ENCODE data around the gene DYNLL2.
A peak's percentile ranks its signal among the peaks of the same experiment; 100 is the strongest.

Gene DYNLL2

GRCh38 chr17:58084317-58084981, 1.2 kb downstream of the DYNLL2 start:
- no peak for TF ChIP-seq EZH2 (optimal IDR thresholded peaks at IDR 0.05; ENCODE audit: low read depth, low read length)
- peak; percentile 68 for TF ChIP-seq CTCF (IDR thresholded peaks at IDR 0.05; ENCODE audit: low read length)
- H3K79me2 ChIP-seq (ENCODE audit: low read length) = peaks cover 60% of the 10 kb centered on the region
- H3K9me3 ChIP-seq (replicated peaks; ENCODE audit: insufficient read depth, low read length) = no peaks in the 10 kb centered on the region
- no peaks in the 10 kb centered on the region for H3F3A ChIP-seq (ENCODE audit: insufficient read depth, low read length)
- peak; percentile 74 for DNase-seq
- peak overlapping the region; percentile 91 for H3K4me3 ChIP-seq (ENCODE audit: low read length)
- 0 out of 2 replicates have a peak, but pooled peaks cover 5% of the 10 kb centered on the region for H3K27me3 ChIP-seq (replicated peaks; ENCODE audit: insufficient read depth, low read length)
- H3K9me2 ChIP-seq (replicated peaks; ENCODE audit: insufficient read depth, low read length) = no peaks in the 10 kb centered on the region
- H4K20me1 ChIP-seq (ENCODE audit: insufficient read depth, low read length) = peaks cover 32% of the 10 kb centered on the region
- peak overlapping the region; percentile 79 for H3K9ac ChIP-seq (ENCODE audit: low read length)
- H3K4me2 ChIP-seq (ENCODE audit: low read depth, low read length) = peak overlapping the region; percentile 83
- no peak overlapping the region for H2AFZ ChIP-seq (ENCODE audit: low read length)
- H3K27ac ChIP-seq (ENCODE audit: low read length) = peak overlapping the region; percentile 31; the same call in 1 of the 2 replicates
- H3K36me3 ChIP-seq (replicated peaks; ENCODE audit: insufficient read depth, low read length) = peaks cover 5% of the 10 kb centered on the region; the same call in 1 of the 2 replicates
- peaks cover 10% of the 10 kb centered on the region for H3K4me1 ChIP-seq (ENCODE audit: low read length)

- Histone ChIP-seq H3K27ac (ENCODE audit: low read length) (no peak overlapping the region), H3K9ac (ENCODE audit: low read length) (no peak overlapping the region), H3K36me3 (replicated peaks; ENCODE audit: insufficient read depth, low read length) (peaks cover 5% of the 10 kb centered on the region; the same call in 1 of the 2 replicates), H3F3A (ENCODE audit: insufficient read depth, low read length) (no peaks in the 10 kb centered on the region), H3K9me2 (replicated peaks; ENCODE audit: insufficient read depth, low read length) (no peaks in the 10 kb centered on the region), H3K79me2 (ENCODE audit: low read length) (peaks cover 67% of the 10 kb centered on the region), H2AFZ (ENCODE audit: low read length) (no peak overlapping the region), H3K9me3 (replicated peaks; ENCODE audit: insufficient read depth, low read length) (no peaks in the 10 kb centered on the region), H3K4me1 (ENCODE audit: low read length) (peaks cover 10% of the 10 kb centered on the region), H4K20me1 (ENCODE audit: insufficient read depth, low read length) (peaks cover 32% of the 10 kb centered on the region), H3K4me2 (ENCODE audit: low read depth, low read length) (peak overlapping the region; percentile 83), H3K27me3 (replicated peaks; ENCODE audit: insufficient read depth, low read length) (0 out of 2 replicates have a peak, but pooled peaks cover 5% of the 10 kb centered on the region), H3K4me3 (ENCODE audit: low read length) (peak overlapping the region; percentile 91)
- DNase-seq = no peak
- TF ChIP-seq EZH2phosphoT487 (IDR thresholded peaks at IDR 0.05; ENCODE audit: low read length) (no peak), EZH2 (optimal IDR thresholded peaks at IDR 0.05; ENCODE audit: low read depth, low read length) (no peak), CTCF (IDR thresholded peaks at IDR 0.05; ENCODE audit: low read length) (no peak)
Measured at GRCh38 chr17:58085039-58085715, 2.0 kb downstream of the DYNLL2 start.

- Histone ChIP-seq H3K9ac (ENCODE audit: low read length) (no peak overlapping the region), H3K4me1 (ENCODE audit: low read length) (peaks cover 10% of the 10 kb centered on the region), H3K4me3 (ENCODE audit: low read length) (no peak overlapping the region), H3K4me2 (ENCODE audit: low read depth, low read length) (no peak overlapping the region), H3K27me3 (replicated peaks; ENCODE audit: insufficient read depth, low read length) (no peaks in the 10 kb centered on the region), H3K27ac (ENCODE audit: low read length) (no peak overlapping the region), H3K9me3 (replicated peaks; ENCODE audit: insufficient read depth, low read length) (no peaks in the 10 kb centered on the region), H2AFZ (ENCODE audit: low read length) (no peak overlapping the region), H3F3A (ENCODE audit: insufficient read depth, low read length) (no peaks in the 10 kb centered on the region), H3K9me2 (replicated peaks; ENCODE audit: insufficient read depth, low read length) (no peaks in the 10 kb centered on the region), H3K36me3 (replicated peaks; ENCODE audit: insufficient read depth, low read length) (peaks cover 5% of the 10 kb centered on the region; the same call in 1 of the 2 replicates), H4K20me1 (ENCODE audit: insufficient read depth, low read length) (peaks cover 32% of the 10 kb centered on the region), H3K79me2 (ENCODE audit: low read length) (peaks cover 67% of the 10 kb centered on the region)
- TF ChIP-seq EZH2 (optimal IDR thresholded peaks at IDR 0.05; ENCODE audit: low read depth, low read length) (no peak), EZH2phosphoT487 (IDR thresholded peaks at IDR 0.05; ENCODE audit: low read length) (no peak), CTCF (IDR thresholded peaks at IDR 0.05; ENCODE audit: low read length) (no peak)
- DNase-seq = no peak
Measured at GRCh38 chr17:58086953-58087352, 3.7 kb downstream of the DYNLL2 start.

All from MM.1S (cell line).